Stimulated activated naive CD8-positive, alpha-beta T cell treated with anti-CD3 and anti-CD28 coated beads, Interleukin-15, amount 100 ng/mL, for 72 hours (primary cell): ENCODE data around the gene CHORDC1.
"Not testable (repeated sequence)": the region's sequence is repeated elsewhere in the genome, so short reads cannot be mapped to it uniquely, and the experiment has no call there.

Source experiments
- ATAC-seq: fragments of 150-1000 bp; cut with Tn5 transposase; 2 replicates; pipeline ENCODE4 v1.10.0; 2021; ENCODE audit warnings: mild to moderate bottlenecking, moderate library complexity
- DNase-seq, 2 donors: peaks; one replicate each; pipeline ENCODE4 v3.0.0; 2021 to 2022
- H3K27ac Mint-ChIP-seq, 2 donors: one replicate each; pipeline ENCODE4 v1.8.0; 2022; ENCODE audit warnings: mild to moderate bottlenecking in 2 of 2, mixed read lengths in 2 of 2, moderate library complexity in 2 of 2
- H3K27me3 Mint-ChIP-seq: one replicate; pipeline ENCODE4 v1.8.0; 2022; ENCODE audit warnings: mixed read lengths
- H3K4me1 Mint-ChIP-seq: one replicate; pipeline ENCODE4 v1.8.0; 2022; ENCODE audit warnings: mild to moderate bottlenecking, mixed read lengths
- H3K4me3 Mint-ChIP-seq, 2 donors: one replicate each; pipeline ENCODE4 v1.8.0; 2022; ENCODE audit warnings: mild to moderate bottlenecking in 2 of 2, mixed read lengths in 2 of 2, moderate library complexity in 1 of 2
- H3K9me3 Mint-ChIP-seq, 2 donors: one replicate each; pipeline ENCODE4 v1.8.0; 2022; ENCODE audit warnings: mixed read lengths in 2 of 2

Gene CHORDC1

DNA sequence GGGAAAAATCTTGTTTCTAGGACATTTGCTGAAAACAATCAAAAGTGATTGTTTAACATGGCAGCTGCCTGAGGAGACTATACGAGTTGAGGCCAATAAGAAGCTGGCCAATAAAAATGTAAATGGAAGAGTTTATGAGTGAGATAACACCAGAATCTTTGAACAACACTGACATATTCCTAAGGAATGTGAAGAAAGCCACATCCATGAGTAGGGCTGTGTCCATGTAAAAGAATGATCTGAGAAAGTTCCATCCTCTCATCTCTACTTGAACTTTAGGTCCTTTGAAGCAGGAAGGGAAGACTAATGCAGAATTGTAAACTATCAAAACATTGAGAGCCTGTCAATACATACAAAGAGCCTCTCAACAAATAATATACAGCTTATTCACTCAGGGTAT, 6.9 kb upstream of the CHORDC1 start:
- ATAC-seq (no peak), DNase-seq (no peak)
- Mint-ChIP-seq H3K9me3 (peaks cover 5 to 7% of the 10 kb centered on the region in 2 donors), H3K27me3 (peaks cover 27% of the 10 kb centered on the region), H3K4me1 (no peaks in the 10 kb centered on the region), H3K27ac (no peak overlapping the region), H3K4me3 (no peak overlapping the region)

DNA sequence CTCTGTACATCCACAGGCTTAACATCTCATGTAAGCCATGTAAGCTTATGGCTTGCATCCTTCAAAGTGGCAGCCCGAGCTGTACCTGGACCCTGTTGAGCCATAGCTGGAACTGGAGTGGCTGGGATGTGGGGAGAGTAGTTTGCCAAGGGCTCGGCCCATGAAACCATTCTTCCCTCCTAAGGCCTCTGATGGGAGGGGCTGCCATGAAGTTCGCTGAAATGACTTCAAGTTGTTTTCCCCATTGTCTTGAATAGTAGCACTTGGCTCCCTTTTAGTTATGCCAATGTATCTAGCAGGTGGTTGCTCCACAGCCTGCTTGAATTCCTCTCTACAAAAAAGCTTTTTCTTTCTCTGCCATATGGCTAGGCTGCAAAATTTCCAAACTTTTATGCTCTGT, 5.2 kb upstream of the CHORDC1 start:
- no peak for DNase-seq
- H3K27ac Mint-ChIP-seq, result no peak overlapping the region
- ATAC-seq, result no peak
- peaks cover 27% of the 10 kb centered on the region for H3K27me3 Mint-ChIP-seq
- peaks cover 5 to 7% of the 10 kb centered on the region in 2 donors for H3K9me3 Mint-ChIP-seq
- peaks cover 6% of the 10 kb centered on the region for H3K4me1 Mint-ChIP-seq
- H3K4me3 Mint-ChIP-seq, result no peak overlapping the region

DNA sequence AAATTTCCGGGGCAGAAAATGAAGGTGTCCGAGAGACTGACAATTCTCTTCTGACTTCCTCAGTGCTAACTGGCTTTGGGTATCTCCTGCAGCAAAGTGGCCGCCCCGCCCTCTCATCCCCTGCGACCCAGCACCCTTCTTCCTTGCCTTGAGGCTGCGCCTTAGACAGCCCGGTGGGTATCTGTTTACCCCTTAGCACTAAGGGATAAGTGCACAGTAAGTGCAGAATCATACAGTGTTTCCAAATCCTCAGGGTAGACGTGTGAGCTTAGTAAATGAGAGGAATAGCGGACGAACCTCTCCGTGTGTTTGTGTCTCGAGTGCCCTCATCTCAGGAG, 368 bp upstream of the CHORDC1 start:
- H3K9me3 Mint-ChIP-seq, result no peaks in the 10 kb centered on the region
- DNase-seq (no peak), ATAC-seq (peak; percentile 76)
- peak overlapping the region; percentile 93 to 98 for H3K4me3 Mint-ChIP-seq
- H3K4me1 Mint-ChIP-seq, result peaks cover 42% of the 10 kb centered on the region
- H3K27ac Mint-ChIP-seq, result peak overlapping the region; percentile 94 to 97
- H3K27me3 Mint-ChIP-seq, result no peaks in the 10 kb centered on the region

DNA sequence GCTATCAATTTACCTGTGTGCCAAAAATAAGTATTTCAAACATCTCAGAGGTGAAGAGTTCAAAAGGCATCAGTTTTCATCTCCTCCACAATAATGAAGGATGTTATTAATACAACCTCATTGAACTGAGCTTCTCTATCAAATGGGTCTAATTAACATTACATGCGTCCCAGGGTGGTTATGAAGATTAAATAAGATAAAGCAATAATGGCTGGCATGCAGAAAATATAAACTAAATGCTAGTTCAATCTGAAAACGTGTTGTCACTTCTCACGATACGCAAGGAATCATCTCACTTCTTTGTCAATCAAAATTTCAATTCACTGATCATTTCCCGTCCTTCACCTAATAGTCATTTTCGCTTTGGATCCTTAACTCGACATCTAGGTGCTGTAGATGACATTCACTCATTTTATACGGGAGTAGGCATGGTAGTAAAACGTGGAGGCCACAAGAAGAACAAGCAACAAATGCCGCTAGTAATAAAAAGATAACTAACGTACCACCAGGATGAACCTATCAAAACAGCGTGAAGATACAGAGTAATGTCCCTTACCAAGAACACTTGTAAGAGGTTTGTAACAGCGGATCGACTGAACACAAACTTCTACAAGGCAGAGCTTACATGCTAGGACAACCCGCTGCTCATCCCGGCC, 918 bp downstream of the CHORDC1 start:
- H3K4me1 Mint-ChIP-seq, result peaks cover 50% of the 10 kb centered on the region
- peak overlapping the region; percentile 93 to 98 for H3K4me3 Mint-ChIP-seq
- DNase-seq, result no peak
- peak overlapping the region; percentile 96 to 97 for H3K27ac Mint-ChIP-seq
- no peaks in the 10 kb centered on the region for H3K27me3 Mint-ChIP-seq
- ATAC-seq, result peak; percentile 27
- no peaks in the 10 kb centered on the region for H3K9me3 Mint-ChIP-seq

DNA sequence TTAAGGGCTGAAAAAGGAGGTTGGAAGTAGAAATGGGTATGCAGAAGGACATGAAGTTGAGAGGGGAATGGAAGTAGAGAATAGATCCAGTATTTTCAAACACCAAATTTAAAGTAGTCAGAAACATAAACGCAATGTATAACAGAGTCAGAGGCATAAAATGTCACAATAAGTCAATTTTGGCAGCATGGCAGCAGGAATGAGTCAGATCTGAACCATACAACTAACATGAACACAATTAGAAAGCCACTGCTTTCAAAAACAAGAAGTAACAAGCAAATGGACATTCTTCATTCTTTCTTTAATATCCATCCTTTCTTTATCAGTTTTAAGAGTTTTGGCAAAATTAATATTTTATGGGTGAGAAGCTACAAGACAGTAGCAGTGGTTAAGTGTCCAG, 2.5 kb downstream of the CHORDC1 start:
- H3K9me3 Mint-ChIP-seq, result no peaks in the 10 kb centered on the region
- H3K27me3 Mint-ChIP-seq, result no peaks in the 10 kb centered on the region
- ATAC-seq, result no peak
- H3K27ac Mint-ChIP-seq, result peak overlapping the region; percentile 62 to 82
- DNase-seq, result no peak
- peak overlapping the region; percentile 40 to 93 for H3K4me3 Mint-ChIP-seq
- peaks cover 58% of the 10 kb centered on the region for H3K4me1 Mint-ChIP-seq

DNA sequence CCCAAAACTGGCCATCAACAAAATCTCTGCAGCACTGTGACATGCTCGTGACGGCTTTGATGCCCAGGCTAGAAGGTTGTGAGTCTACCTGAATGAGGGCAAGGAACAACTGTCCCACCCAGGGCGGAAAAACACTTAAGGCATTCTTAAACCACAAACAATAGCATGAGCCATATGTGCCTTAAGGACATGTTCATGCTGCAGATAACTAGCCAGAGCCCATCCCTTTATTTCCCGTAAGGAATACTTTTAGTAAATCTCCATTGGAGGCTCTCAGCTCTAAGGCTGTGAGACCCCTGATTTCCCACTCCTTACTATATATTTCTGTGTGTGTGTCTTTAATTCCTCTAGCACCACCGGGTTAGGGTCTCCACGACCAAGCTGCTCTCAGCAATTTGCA, 3.4 kb downstream of the CHORDC1 start:
- no peaks in the 10 kb centered on the region for H3K9me3 Mint-ChIP-seq
- H3K27ac Mint-ChIP-seq, result peak overlapping the region in 1 of 2 donors; percentile 42
- peaks cover 58% of the 10 kb centered on the region for H3K4me1 Mint-ChIP-seq
- DNase-seq (no peak), ATAC-seq (no peak)
- peak overlapping the region; percentile 40 to 93 for H3K4me3 Mint-ChIP-seq
- H3K27me3 Mint-ChIP-seq, result no peaks in the 10 kb centered on the region

DNA sequence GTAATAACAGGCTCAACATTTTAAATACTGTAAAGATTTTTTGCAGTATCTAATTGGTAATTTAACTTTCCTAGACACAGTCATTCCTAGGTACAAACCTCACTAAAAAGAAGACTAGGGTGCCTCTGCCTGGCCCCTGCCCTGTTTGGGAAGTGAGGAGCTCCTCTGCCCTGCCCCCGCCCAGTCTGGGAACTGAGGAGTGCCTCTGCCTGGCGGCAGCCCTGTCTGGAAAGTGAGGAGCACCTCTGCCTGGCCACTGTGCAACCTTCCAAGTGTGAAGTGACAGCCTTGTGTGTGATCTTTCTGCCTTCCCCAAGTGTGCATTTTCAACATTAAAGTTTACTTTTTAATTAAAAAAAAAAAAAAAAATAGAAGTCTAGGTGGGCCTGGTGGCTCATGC, 4.2 kb downstream of the CHORDC1 start:
- Mint-ChIP-seq H3K4me3 (no peak overlapping the region), H3K27ac (no peak overlapping the region)

DNA sequence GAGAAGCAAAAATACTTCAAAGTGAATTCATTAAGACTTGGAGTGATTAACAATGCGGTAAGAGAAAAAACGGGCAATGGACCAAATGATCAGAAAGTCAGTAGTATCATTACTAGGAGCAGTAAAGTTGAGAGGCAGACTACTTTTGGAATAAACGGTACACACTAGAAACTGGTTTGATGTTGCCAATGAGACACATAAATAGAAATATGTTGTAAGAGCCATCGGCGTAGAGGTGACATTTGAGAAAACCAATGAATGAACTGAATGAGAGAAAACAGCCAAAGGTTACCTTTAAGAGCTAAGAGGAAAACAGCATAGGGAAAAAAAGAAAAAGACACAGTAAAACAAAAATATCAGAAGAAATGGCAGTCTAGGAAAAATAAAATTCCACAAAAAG, 6.2 kb downstream of the CHORDC1 start:
- H3K4me3 Mint-ChIP-seq, result peak overlapping the region in 1 of 2 donors; percentile 3
- H3K4me1 Mint-ChIP-seq, result peaks cover 48% of the 10 kb centered on the region
- H3K27me3 Mint-ChIP-seq, result no peaks in the 10 kb centered on the region
- DNase-seq, result no peak
- H3K27ac Mint-ChIP-seq, result no peak overlapping the region
- ATAC-seq, result no peak
- H3K9me3 Mint-ChIP-seq, result no peaks in the 10 kb centered on the region

More for the DNA sequence above, 4.2 kb downstream of the CHORDC1 start:
- no peaks in the 10 kb centered on the region for H3K27me3 Mint-ChIP-seq
- peaks cover 52% of the 10 kb centered on the region for H3K4me1 Mint-ChIP-seq
- ATAC-seq (no peak), DNase-seq (no peak)
- no peaks in the 10 kb centered on the region for H3K9me3 Mint-ChIP-seq

DNA sequence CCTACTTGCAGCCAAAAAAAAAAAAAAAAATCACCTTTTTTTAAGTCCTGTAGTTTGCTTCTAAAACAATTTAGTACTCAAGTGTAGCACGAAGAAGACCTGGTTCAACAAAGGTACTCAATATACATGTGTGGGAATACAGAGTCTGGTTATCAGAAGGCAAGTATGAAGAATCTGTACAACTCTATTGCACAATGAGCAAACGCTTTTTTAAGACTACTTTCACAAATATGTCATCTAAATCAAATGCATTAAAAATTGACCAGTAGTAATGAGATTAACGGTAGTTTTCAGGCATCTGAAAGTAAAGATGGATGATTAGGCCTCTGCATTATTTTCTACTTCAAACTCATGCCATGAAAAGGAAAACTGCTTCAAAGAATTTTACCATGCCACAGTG, 9.5 kb downstream of the CHORDC1 start:
- Mint-ChIP-seq H3K4me3 (no peak overlapping the region), H3K4me1 (peaks cover 17% of the 10 kb centered on the region), H3K9me3 (no peaks in the 10 kb centered on the region), H3K27me3 (no peaks in the 10 kb centered on the region), H3K27ac (no peak overlapping the region)
- DNase-seq (no peak), ATAC-seq (no peak)

DNA sequence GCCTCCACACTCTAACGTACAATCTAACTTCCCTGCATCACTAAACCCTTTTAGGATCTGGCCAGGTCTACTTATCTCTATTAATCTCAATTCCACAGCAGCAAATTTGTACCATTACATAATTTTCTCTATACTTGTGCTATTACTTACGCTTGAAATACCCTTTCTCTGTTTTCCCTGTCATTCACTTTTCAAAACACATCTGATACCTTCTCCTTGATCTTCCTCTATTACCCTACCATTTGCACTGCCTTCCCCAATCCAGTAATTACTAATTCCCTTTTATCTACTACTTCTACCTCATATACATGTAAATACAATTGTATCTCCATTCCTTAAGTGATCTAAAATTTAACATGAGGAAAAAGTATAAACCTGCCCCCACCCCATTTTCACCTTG, 14.0 kb downstream of the CHORDC1 start:
- ATAC-seq (no peak), DNase-seq (no peak)
- Mint-ChIP-seq H3K27me3 (no peaks in the 10 kb centered on the region), H3K9me3 (no peaks in the 10 kb centered on the region), H3K4me1 (no peaks in the 10 kb centered on the region), H3K27ac (no peak overlapping the region), H3K4me3 (no peak overlapping the region)

DNA sequence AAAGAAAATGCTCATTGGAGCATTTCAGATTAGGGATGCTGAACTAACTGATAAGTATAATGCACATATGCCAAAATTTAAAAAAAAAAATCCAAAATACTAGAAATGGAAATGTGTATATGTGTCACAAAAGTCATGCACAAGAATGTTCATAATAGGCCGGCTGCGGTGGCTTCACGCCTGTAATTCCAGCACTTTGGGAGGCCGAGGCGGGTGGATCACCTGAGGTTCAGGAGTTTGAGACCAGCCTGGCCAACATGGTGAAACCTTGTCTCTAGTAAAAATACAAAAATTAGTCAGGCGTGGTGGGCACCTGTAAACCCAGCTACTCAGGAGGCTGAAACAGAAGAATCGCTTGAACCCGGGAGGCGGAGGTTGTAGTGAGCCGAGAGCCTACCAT, 14.9 kb downstream of the CHORDC1 start:
- H3K9me3 Mint-ChIP-seq, H3K4me3 Mint-ChIP-seq, H3K4me1 Mint-ChIP-seq, ATAC-seq, H3K27ac Mint-ChIP-seq, DNase-seq, H3K27me3 Mint-ChIP-seq: not testable (repeated sequence)

DNA sequence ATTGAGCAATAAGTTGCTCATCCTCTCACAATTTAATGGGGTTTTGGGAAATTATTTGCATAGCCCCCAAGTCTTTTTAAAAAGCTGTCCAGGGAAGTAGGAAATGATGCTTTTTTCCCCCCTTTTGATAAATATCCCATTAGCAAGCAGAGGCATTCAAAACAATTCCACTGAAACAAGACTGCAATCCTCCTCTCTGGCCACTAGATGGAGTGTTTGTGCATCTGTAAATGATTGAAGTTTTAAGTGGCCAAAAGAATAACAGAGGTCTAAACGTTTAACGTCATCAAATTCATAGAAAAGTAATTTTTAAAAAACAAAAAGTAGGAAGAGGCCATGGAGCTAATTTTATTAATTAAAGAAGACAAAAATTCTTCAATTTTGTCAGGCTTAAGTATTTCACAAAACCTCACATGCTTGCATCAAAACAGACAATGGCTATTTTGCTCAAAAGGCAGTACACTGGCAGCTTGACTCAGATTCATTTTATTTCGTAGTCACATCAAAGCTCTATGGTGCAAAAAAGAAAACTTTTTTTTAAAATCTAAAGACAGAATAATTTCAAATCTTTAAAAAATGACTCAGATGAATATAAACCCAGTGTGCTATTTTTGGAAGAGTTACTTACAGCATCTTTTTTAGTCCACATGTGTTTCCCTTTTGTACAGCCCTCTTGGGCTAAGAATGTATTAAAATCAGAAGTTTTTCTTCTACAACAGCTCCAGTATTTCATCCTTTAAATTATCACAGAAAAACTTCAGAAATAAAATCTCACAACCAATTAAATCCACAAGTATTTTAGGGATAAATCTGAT, 17.8 kb downstream of the CHORDC1 start:
- DNase-seq (no peak), ATAC-seq (no peak)
- peak overlapping the region in 1 of 2 donors; percentile 11 for H3K27ac Mint-ChIP-seq
- no peaks in the 10 kb centered on the region for H3K4me1 Mint-ChIP-seq
- H3K4me3 Mint-ChIP-seq, result no peak overlapping the region
- H3K27me3 Mint-ChIP-seq, result no peaks in the 10 kb centered on the region
- H3K9me3 Mint-ChIP-seq, result no peaks in the 10 kb centered on the region

DNA sequence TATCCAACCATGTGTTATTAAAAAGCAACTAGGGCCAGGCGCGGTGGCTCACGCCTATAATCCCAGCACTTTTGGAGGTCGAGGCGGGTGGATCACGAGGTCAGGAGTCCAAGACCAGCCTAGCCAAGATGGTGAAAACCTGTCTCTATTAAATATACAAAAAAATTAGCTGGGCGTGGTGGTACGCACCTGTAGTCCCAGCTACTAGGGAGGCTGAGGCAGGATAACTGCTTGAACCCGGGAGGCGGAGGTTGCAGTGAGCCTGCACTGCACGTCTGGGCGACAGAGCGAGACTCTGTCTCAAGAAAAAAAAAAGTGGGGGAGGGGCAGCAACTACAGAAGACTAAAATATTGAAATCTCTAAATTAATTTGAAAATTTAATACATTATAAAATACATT, 18.4 kb downstream of the CHORDC1 start:
- ATAC-seq (no peak), DNase-seq (no peak)
- H3K9me3 Mint-ChIP-seq, result no peaks in the 10 kb centered on the region
- H3K4me1 Mint-ChIP-seq, result no peaks in the 10 kb centered on the region
- no peak overlapping the region for H3K27ac Mint-ChIP-seq
- no peak overlapping the region for H3K4me3 Mint-ChIP-seq
- no peaks in the 10 kb centered on the region for H3K27me3 Mint-ChIP-seq

DNA sequence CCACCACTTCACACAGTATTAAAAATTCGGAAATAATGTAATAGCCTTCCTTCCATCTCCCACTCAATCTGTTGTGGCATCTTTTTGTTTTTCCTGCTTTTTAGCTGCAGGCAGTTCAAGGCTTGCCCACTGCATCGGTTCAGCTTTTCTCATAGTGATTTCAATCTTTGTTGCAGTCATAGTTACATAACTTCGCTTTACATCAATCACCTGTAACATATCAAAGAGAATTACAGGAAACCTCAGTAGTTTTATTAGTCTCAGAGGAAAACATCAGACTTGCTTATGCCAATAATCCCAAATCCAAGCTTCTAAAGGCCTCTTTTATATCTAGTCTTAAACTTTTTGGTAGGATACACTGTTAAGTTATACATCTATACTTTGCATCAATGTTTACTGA, 20.5 kb downstream of the CHORDC1 start:
- Mint-ChIP-seq H3K27me3 (no peaks in the 10 kb centered on the region), H3K4me3 (no peak overlapping the region), H3K4me1 (no peaks in the 10 kb centered on the region), H3K27ac (peak overlapping the region in 1 of 2 donors; percentile 72), H3K9me3 (no peaks in the 10 kb centered on the region)
- no peak for ATAC-seq
- DNase-seq, result no peak

DNA sequence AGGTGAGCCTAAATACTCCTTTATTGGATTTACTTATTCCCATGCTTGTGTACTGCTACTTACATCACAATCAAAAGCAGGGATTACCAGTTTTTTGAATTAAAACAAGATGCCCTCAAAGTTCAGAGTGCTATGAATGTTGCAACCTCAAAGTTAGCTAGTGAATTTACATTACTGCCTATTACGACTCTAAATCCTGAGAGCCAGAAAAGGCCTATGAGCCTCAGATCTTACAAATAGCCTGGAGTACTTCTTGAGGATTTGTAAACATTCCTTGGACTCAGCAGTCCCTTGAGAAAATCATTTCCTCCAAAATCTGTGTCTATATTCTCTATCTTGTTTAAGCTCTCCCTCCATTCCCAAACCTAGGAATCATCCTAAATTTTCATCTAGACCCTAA, 25.5 kb downstream of the CHORDC1 start:
- no peak for DNase-seq
- H3K27me3 Mint-ChIP-seq, result no peaks in the 10 kb centered on the region
- no peaks in the 10 kb centered on the region for H3K4me1 Mint-ChIP-seq
- ATAC-seq, result no peak
- H3K9me3 Mint-ChIP-seq, result no peaks in the 10 kb centered on the region
- peak overlapping the region in 1 of 2 donors; percentile 37 for H3K27ac Mint-ChIP-seq
- no peak overlapping the region for H3K4me3 Mint-ChIP-seq

DNA sequence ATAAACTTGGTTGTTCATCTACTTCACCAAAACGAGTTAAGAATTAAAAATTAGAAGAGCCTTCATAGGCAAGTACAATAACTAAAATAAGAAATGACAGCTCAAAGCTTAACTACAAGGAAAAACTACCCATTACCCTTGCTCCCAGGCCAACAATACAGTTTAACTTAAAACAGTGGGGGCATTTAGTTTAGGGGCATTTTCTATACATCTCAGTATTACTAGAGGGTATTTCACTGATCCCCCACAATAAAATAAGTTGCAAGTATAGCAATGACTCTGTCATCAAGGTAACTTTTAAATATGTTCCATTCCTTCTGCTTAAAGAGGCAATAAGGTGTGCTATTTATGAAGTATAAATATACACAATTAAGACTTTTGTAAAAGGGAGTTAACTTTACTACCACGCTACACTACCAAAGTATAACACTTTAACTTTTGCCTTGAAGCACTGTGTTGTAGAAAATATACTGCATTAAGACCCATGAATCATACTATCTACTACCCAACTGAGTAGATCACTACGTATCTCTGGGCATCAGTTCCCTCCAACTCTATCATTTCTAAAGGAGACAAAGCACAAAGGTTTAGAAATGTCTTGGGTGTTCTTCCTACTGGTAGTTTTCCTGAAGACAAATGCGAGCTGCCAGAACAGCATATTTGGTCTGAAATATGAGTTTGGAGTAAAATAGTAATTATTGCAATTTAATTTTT, 29.8 kb downstream of the CHORDC1 start:
- DNase-seq (no peak), ATAC-seq (no peak)
- H3K27me3 Mint-ChIP-seq, result no peaks in the 10 kb centered on the region
- no peak overlapping the region for H3K4me3 Mint-ChIP-seq
- no peaks in the 10 kb centered on the region for H3K4me1 Mint-ChIP-seq
- no peak overlapping the region for H3K27ac Mint-ChIP-seq
- H3K9me3 Mint-ChIP-seq, result no peaks in the 10 kb centered on the region
